ENCODE results near the gene MZT2B.
"Not testable (repeated sequence)": the region's sequence is repeated elsewhere in the genome, so short reads cannot be mapped to it uniquely, and the experiment has no call there.

MZT2B gene, protein sequence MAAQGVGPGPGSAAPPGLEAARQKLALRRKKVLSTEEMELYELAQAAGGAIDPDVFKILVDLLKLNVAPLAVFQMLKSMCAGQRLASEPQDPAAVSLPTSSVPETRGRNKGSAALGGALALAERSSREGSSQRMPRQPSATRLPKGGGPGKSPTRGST

DNA sequence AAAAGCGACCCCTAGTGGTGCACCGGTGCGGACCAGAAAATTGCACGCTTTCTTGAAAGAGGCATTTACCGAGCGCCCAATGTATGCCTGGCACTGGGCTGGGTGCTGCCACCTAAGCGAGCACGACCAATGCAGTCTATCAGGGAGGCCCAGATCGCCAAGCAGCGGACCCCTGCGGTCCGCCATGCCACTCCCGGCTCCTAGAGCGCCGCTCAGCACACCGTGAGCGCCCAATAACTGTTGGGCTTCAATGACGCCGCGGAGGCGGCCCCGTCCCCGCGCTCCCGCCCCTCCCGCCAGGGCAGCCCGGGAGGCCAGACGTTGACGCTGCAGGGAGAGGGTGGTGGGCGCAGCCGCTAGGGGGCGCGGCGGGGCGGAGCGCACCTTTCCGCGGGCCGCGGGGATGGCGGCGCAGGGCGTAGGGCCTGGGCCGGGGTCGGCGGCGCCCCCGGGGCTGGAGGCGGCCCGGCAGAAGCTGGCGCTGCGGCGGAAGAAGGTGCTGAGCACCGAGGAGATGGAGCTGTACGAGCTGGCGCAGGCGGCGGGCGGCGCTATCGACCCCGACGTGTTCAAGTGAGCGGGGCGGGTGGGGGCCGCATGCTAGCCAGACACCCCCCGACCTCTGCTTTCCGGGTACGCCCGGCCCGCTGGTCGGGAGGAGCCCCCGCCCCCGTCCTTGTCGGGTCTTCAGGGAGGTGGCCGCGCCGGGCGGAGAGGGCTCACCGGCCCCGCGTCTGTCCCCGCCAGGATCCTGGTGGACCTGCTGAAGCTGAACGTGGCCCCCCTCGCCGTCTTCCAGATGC lies at the start of gene MZT2B:
Gene MZT2B (plus strand): TSS at position 383 of the 803 bp plus-strand sequence. CDS start 21 bp downstream, at position 404.
- not testable (repeated sequence) for H3F3A ChIP-seq (ENCODE audit: low read depth); H3K9me2 ChIP-seq (replicated peaks; ENCODE audit: low read depth, low read length); H3K36me3 ChIP-seq (ENCODE audit: insufficient read depth, low read length); H3K27me3 ChIP-seq (ENCODE audit: insufficient read depth, low read length, poor library complexity, severe bottlenecking); H3K9me3 ChIP-seq (ENCODE audit: insufficient read depth, low read depth, low read length)
- Histone ChIP-seq H3K9ac (ENCODE audit: low read depth, low read length, poor library complexity, severe bottlenecking) (peak within 1 kb of the TSS; percentile 95), H3K4me2 (ENCODE audit: low read depth, low read length, poor library complexity, severe bottlenecking) (peak within 1 kb of the TSS; percentile 91), H4K20me1 (ENCODE audit: insufficient read depth, low read length, poor library complexity, severe bottlenecking) (peaks cover 43% of the 10 kb centered on the region), H3K4me1 (ENCODE audit: insufficient read depth, low read length, poor library complexity, severe bottlenecking) (peaks cover 30% of the 10 kb centered on the region), H3K79me2 (ENCODE audit: insufficient read depth, low read length) (peaks cover 86% of the 10 kb centered on the region), H3K4me3 (ENCODE audit: low read length, poor library complexity, severe bottlenecking) (peak within 1 kb of the TSS; percentile 95), H2AFZ (ENCODE audit: low read length) (peak within 1 kb of the TSS; percentile 98)
- TF ChIP-seq, protein P1, sequence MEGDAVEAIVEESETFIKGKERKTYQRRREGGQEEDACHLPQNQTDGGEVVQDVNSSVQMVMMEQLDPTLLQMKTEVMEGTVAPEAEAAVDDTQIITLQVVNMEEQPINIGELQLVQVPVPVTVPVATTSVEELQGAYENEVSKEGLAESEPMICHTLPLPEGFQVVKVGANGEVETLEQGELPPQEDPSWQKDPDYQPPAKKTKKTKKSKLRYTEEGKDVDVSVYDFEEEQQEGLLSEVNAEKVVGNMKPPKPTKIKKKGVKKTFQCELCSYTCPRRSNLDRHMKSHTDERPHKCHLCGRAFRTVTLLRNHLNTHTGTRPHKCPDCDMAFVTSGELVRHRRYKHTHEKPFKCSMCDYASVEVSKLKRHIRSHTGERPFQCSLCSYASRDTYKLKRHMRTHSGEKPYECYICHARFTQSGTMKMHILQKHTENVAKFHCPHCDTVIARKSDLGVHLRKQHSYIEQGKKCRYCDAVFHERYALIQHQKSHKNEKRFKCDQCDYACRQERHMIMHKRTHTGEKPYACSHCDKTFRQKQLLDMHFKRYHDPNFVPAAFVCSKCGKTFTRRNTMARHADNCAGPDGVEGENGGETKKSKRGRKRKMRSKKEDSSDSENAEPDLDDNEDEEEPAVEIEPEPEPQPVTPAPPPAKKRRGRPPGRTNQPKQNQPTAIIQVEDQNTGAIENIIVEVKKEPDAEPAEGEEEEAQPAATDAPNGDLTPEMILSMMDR (conservative IDR thresholded peaks at IDR 0.05; ENCODE audit: low read length): peak; percentile 57

DNA sequence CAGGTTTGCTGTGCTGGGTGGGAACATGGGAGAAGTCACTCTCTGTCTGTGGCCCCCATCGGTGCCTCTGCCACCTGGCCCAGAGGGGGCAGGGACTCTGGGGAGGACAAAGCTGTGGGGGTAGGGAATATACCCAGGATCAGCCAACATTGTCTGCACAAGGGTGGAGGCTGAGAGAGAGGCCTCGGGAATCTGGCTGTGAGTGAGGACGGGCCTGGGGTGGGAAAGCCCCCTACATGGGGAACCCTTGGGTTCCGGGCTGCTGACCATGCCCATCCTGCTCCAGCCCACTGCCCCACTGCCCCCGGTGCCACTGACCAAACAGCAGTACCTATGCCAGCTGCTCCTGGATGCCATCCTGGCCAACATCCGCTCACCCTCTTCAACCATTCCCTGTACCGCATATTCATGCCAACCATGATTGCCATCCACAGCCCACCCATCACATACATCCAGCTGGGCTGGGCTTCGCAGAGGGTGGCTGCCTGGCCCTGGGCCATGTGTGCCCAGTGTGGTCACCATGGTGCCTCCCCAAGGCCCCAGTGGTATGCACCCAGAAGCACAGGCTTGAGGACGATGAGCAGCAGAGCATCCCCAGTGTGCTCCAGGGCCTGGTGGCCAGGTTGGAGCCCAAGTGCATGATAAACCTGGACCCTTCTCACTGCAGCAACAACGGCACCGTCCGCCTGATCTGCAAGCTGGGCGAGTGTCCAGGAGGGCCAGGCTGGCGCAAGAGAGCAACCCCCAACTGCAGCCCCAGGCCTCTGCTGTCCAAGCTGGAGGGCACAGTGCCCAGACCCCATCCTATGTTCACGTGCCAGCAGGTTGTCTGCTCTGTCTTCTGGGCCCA lies 46.1 kb upstream of the MZT2B start:
- no peaks in the 10 kb centered on the region for H3K36me3 ChIP-seq (ENCODE audit: insufficient read depth, low read length)
- H4K20me1 ChIP-seq (ENCODE audit: insufficient read depth, low read length, poor library complexity, severe bottlenecking): no peaks in the 10 kb centered on the region
- TF ChIP-seq EZH2phosphoT487 (IDR thresholded peaks at IDR 0.05; ENCODE audit: borderline replicate concordance): no peak
- TF ChIP-seq, protein P1 (conservative IDR thresholded peaks at IDR 0.05; ENCODE audit: low read length): no peak
- H3K27me3 ChIP-seq (ENCODE audit: insufficient read depth, low read length, poor library complexity, severe bottlenecking): no peaks in the 10 kb centered on the region
- H3K4me1 ChIP-seq (ENCODE audit: insufficient read depth, low read length, poor library complexity, severe bottlenecking): no peaks in the 10 kb centered on the region
- no peaks in the 10 kb centered on the region for H3K9me2 ChIP-seq (replicated peaks; ENCODE audit: low read depth, low read length)
- no peaks in the 10 kb centered on the region for H3F3A ChIP-seq (ENCODE audit: low read depth)
- no peak overlapping the region for H3K4me3 ChIP-seq (ENCODE audit: low read length, poor library complexity, severe bottlenecking)
- H3K4me2 ChIP-seq (ENCODE audit: low read depth, low read length, poor library complexity, severe bottlenecking): no peak overlapping the region
- H3K9me3 ChIP-seq (ENCODE audit: insufficient read depth, low read depth, low read length): no peaks in the 10 kb centered on the region
- no peaks in the 10 kb centered on the region for H3K79me2 ChIP-seq (ENCODE audit: insufficient read depth, low read length)
- H2AFZ ChIP-seq (ENCODE audit: low read length): no peak overlapping the region
- no peak overlapping the region for H3K9ac ChIP-seq (ENCODE audit: low read depth, low read length, poor library complexity, severe bottlenecking)

DNA sequence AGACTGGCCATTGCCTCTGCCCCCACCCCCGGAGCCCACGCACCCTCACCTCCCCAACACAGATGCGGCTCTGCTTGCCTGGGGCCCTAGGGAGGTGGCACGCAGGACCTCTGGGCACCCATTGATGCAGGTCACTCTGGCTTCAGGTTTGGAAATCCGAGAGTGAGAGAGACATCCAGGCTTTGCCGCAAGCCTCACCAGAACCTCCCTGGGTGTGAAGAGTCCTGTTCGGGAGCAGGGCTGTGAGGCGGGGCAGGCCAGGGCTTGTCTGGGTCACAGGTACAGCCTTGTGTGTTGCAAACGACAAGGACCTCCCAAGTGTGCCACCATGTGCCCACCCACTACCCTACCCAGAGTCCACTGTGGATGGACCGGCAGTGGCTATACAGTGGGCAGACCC lies 45.5 kb upstream of the MZT2B start:
- not testable (repeated sequence) for H3K4me3 ChIP-seq (ENCODE audit: low read length, poor library complexity, severe bottlenecking); H3K4me1 ChIP-seq (ENCODE audit: insufficient read depth, low read length, poor library complexity, severe bottlenecking); H3K36me3 ChIP-seq (ENCODE audit: insufficient read depth, low read length); H3F3A ChIP-seq (ENCODE audit: low read depth); H3K79me2 ChIP-seq (ENCODE audit: insufficient read depth, low read length); H3K4me2 ChIP-seq (ENCODE audit: low read depth, low read length, poor library complexity, severe bottlenecking); H3K9me3 ChIP-seq (ENCODE audit: insufficient read depth, low read depth, low read length); H3K9me2 ChIP-seq (replicated peaks; ENCODE audit: low read depth, low read length); H2AFZ ChIP-seq (ENCODE audit: low read length); H3K27me3 ChIP-seq (ENCODE audit: insufficient read depth, low read length, poor library complexity, severe bottlenecking); H3K9ac ChIP-seq (ENCODE audit: low read depth, low read length, poor library complexity, severe bottlenecking); H4K20me1 ChIP-seq (ENCODE audit: insufficient read depth, low read length, poor library complexity, severe bottlenecking)

DNA sequence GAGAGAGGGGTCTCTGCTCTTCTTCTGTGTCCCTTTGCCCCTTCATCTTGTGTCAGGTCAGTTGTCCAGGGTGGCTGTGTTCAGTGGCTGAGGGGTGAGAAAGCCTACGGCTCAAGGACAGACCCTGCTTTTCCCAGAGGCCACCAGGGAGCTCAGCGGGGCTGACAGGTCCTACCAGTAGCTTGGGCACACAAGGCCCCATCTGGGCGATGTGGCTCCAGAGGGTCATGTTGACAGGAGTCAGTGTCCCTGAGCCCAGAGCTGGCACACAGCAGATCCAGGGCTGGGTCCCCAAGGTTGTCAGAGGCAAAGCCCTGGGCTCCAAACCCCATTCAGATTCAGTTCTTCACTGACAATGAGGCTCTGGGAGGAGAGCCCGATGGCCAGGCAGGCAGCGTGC lies 44.9 kb upstream of the MZT2B start:
- H3K9me3 ChIP-seq (ENCODE audit: insufficient read depth, low read depth, low read length); H3K4me1 ChIP-seq (ENCODE audit: insufficient read depth, low read length, poor library complexity, severe bottlenecking); H3K36me3 ChIP-seq (ENCODE audit: insufficient read depth, low read length); H3K9me2 ChIP-seq (replicated peaks; ENCODE audit: low read depth, low read length); H3K9ac ChIP-seq (ENCODE audit: low read depth, low read length, poor library complexity, severe bottlenecking); H3F3A ChIP-seq (ENCODE audit: low read depth); H3K79me2 ChIP-seq (ENCODE audit: insufficient read depth, low read length); H3K4me2 ChIP-seq (ENCODE audit: low read depth, low read length, poor library complexity, severe bottlenecking); H4K20me1 ChIP-seq (ENCODE audit: insufficient read depth, low read length, poor library complexity, severe bottlenecking); H3K4me3 ChIP-seq (ENCODE audit: low read length, poor library complexity, severe bottlenecking); H3K27me3 ChIP-seq (ENCODE audit: insufficient read depth, low read length, poor library complexity, severe bottlenecking); H2AFZ ChIP-seq (ENCODE audit: low read length): not testable (repeated sequence)

DNA sequence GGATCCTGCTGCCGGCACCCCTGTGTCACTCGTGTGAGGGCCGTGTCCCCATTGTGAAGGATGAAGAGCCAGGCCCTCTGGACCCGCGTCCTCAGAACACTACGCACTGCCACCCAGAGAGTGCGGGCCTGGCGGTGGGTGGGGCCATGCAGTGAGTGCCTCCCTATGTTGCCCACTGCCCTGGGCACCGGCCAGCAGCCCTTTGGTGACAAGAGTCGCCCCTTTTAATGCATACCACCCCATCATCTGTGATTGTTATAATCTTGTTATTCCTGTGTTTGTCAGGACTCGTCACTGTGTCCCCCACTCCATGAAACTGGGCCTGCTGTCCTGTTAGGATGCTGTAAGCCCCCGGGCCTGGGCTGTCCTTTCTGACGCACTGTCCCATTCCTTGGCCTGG lies 43.7 kb upstream of the MZT2B start:
- H3F3A ChIP-seq (ENCODE audit: low read depth); H3K79me2 ChIP-seq (ENCODE audit: insufficient read depth, low read length): not testable (repeated sequence)

More for the DNA sequence above, 43.7 kb upstream of the MZT2B start:
- H3K9me3 ChIP-seq (ENCODE audit: insufficient read depth, low read depth, low read length); H3K4me2 ChIP-seq (ENCODE audit: low read depth, low read length, poor library complexity, severe bottlenecking); H2AFZ ChIP-seq (ENCODE audit: low read length); H4K20me1 ChIP-seq (ENCODE audit: insufficient read depth, low read length, poor library complexity, severe bottlenecking); H3K4me1 ChIP-seq (ENCODE audit: insufficient read depth, low read length, poor library complexity, severe bottlenecking); H3K4me3 ChIP-seq (ENCODE audit: low read length, poor library complexity, severe bottlenecking); H3K27me3 ChIP-seq (ENCODE audit: insufficient read depth, low read length, poor library complexity, severe bottlenecking); H3K9me2 ChIP-seq (replicated peaks; ENCODE audit: low read depth, low read length); H3K9ac ChIP-seq (ENCODE audit: low read depth, low read length, poor library complexity, severe bottlenecking); H3K36me3 ChIP-seq (ENCODE audit: insufficient read depth, low read length): not testable (repeated sequence)
